NCI-H510A (cell line): ENCODE results near the gene IAH1.

Experiments
- DNase-seq: peaks from one replicate; lab custom pipeline; 2025; lab: John Stamatoyannopoulos, UW

IAH1 gene

DNA sequence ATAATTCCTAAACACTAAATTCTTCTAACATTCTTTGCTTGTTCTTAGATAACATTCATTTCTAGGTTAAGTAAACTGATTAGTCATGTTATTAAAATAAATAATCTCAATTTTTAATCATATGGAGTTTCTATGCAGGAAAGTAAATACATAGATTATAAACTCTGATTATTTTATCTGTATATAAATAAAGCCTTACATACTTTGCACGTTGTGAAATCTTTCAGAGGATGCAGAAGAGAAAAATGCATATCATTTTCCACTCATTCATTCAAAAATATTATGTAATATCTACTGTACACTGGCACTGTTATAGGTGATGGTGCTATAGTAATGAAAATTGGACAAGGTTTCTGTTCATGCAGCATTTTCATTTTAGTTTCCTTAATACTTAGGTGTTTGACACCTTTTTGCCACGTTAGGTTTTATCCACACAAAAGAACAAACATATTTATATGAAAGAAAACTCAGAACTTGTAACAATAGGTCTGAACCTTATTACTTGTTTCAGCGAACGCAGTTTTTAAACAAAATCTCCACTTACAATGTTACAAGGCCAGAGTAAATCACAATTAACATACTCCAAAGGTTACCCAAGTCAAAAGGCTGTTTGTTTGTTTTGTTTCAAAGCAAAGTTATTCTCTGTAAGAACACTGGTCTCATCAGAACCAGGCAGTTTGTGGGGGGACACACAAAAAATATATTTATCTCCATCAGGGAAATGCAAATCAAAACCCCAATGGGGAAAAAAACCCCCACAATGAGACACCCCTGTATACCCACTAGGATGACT, 53.8 kb downstream of the IAH1 start:
- no peak for DNase-seq

DNA sequence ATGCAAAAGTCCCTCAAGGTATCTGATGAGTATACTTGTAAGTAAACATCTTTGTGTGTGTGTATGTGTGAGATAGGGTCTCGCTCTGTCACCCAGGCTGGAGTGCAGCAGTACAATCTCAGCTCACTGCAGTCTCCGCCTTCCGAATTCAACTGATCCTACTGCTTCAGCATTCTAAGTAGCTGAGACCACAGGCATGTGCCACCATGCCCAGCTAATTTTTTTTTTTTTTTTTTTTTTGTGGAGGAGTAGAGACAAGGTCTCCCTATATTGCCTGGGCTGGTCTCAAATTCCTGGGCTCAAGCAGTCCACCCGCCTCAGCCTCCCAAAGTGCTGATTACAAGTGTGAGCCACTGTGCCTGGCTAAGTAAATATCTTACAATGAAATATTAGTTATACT, 58.1 kb downstream of the IAH1 start:
- no peak for DNase-seq

DNA sequence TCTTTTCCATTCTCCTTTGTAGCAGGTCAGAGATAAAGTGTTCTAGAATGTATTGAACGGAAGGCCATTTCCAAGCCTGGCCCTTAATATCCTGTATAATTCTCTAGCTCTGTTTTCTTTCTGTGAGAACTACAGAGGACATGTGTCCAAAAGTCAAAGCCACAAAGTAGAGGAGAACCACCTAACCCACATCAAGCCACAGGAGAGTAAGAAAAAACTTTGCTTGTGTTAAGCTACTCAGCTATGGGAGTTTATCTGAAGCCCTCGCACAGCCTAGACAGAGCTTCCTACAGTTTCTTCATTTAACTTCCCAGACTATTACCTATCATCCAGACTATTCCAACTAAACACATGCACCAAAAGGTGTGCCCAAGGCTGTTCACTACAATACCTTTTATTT, 59.3 kb downstream of the IAH1 start:
- no peak for DNase-seq

DNA sequence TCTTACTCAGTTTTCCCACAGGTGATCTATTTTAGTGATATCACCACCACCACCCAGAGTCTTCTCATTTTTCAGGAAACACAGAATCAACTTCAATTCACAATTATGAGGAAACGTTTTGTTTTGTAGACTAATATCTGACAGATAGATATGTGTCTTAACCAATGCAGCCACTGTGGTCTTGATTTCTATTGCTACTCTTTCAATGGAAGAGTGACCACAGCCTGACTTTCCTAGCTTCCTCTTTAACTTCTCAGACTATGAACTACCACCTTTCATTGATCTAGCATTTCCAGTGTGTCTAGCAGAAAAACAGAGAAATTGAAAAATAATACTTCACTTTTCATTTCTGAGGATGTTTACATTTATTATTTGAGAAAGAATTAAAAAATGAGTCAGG, 60.8 kb downstream of the IAH1 start:
- DNase-seq, result no peak

DNA sequence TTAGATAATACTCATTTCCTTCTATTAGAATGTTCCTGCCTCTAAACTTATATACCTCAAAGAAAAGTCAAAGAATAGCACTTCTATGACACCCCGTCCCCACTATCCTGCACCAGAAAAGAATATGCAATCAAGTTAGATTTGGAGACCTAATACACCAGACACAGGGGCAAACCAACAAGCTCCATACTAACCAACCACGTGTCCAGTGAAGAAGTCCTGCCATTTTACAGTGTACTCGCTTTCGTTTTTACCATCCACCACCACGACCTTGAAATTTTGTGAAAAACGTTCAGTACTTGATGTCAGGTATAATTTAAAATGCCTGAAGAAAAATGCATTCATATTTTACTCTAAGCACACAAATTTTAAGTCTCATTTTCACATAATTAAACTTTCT, 62.2 kb downstream of the IAH1 start:
- DNase-seq, result no peak

DNA sequence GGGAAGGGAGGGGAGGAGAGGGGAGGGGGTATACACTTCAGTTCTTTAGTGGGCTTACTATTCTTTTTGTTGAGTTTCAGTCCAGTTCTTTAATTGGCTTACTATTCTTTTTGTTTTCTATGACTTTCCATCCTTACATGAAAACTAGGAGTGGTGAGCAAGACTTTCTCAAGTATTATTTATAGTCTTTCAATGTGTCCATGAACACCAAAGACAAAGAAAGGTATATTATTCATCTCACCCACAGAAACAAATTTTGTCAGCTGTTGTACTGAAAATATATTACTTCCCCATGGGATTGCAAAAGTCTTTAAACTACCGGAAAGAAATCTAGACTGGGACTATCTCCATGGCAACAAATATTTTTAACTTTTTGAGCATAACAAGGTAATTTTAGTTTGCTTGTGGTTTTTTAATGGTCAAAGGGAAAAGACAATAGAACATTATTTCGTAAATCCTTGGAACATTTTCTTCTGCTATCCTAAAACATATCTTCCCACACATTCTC, 63.7 kb downstream of the IAH1 start:
- no peak for DNase-seq
